HCT116 (cell line): ENCODE results near the gene PPIL6. TPM values are rescaled to one million over a fixed set of nuclear protein-coding genes. Genes with fewer than 3 reads are reported as not detected.

Experiments
- ATAC-seq: fragments of 200-7000 bp; cut with Tn5 transposase; 2 replicates; pipeline ENCODE4 v1.9.1; 2020; ENCODE audit warnings: mild to moderate bottlenecking, moderate library complexity
- BruUV-seq: library from RNA; stranded (reverse); fragments of 400-500 nt; replicated peaks from 2 replicates; lab custom pipeline; 2021; lab: Mats Ljungman, UMichigan
- CTCF ChIA-PET: fragments of 300-600 bp; sonication (Branson Sonifier 250); formaldehyde crosslinking; loops from one replicate; lab custom pipeline; 2021; ENCODE audit warnings: antibody characterized with exemption; lab: Charles Lee
- POLR2A ChIA-PET: fragments of 300-600, 350-600 bp; sonication (Branson Sonifier 250); formaldehyde crosslinking; loops from one replicate; lab custom pipeline; 2021; ENCODE audit warnings: antibody characterized with exemption; lab: Charles Lee
- RAD21 ChIA-PET, 2 experiments: fragments of 300-600 bp; sonication (Branson Sonifier 250); formaldehyde crosslinking; loops; one replicate each; lab custom pipeline; 2023; ENCODE audit warnings: low total read pairs in 2 of 2; ENCODE audit not compliant: uncharacterized antibody in 2 of 2, unreplicated experiment in 2 of 2, low non-redundant PET in 1 of 2; lab: Charles Lee
- DNase-seq: peaks from one replicate; pipeline ENCODE4 v3.0.0-alpha.2; 2010; ENCODE audit warnings: low read depth, low spot score
- H2AFZ ChIP-seq: fragments of 200-600 bp; shearing (Covaris generic), sonication (generic); 2 replicates; pipeline ENCODE4 v1.6.1; 2017; ENCODE audit warnings: low read depth, mixed run types, mixed read lengths, antibody characterized with exemption, low read length; ENCODE audit not compliant: poor library complexity, severe bottlenecking
- H3K27ac ChIP-seq: 2 replicates; pipeline ENCODE4 v1.5.1; 2012; ENCODE audit warnings: low read depth, low read length
- H3K27me3 ChIP-seq: fragments of 200-600 bp; sonication (generic); 2 replicates; pipeline ENCODE4 v1.6.1; 2016; ENCODE audit warnings: mixed run types, low read length, mixed read lengths; ENCODE audit not compliant: insufficient read depth
- H3K36me3 ChIP-seq, 2 experiments: fragments of 200-500 bp in 1 of 2; fragments of 200-600 bp in 1 of 2; sonication (Bioruptor generic) in 1 of 2; sonication (generic) in 1 of 2; 2 replicates each; pipeline versions ENCODE4 v1.5.1 to v1.6.1; 2014 to 2016; ENCODE audit warnings: low read length in 2 of 2, inconsistent platforms in 1 of 2, mixed read lengths in 1 of 2, mixed run types in 1 of 2; ENCODE audit not compliant: insufficient read depth in 2 of 2, control insufficient read depth in 1 of 2
- H3K4me1 ChIP-seq, 2 experiments: fragments of 200-600 bp in 1 of 2; sonication (generic) in 1 of 2; 2 replicates each; pipeline versions ENCODE4 v1.5.1 to v1.6.1; 2012 to 2017; ENCODE audit warnings: low read length in 2 of 2, inconsistent platforms in 1 of 2, mild to moderate bottlenecking in 1 of 2, mixed read lengths in 1 of 2, mixed run types in 1 of 2, moderate library complexity in 1 of 2; ENCODE audit not compliant: insufficient read depth in 2 of 2, control insufficient read depth in 1 of 2
- H3K4me2 ChIP-seq: fragments of 200-600 bp; sonication (generic); 2 replicates; pipeline ENCODE4 v1.6.1; 2017; ENCODE audit warnings: mixed run types, low read length, mixed read lengths
- H3K4me3 ChIP-seq, 2 experiments: fragments of 200-600 bp in 1 of 2; sonication (generic) in 1 of 2; replicated peaks in 1 of 2; 2 replicates each; pipeline ENCODE4 v1.5.1; 2011 to 2016; ENCODE audit warnings: low read length in 2 of 2, control low read depth in 1 of 2, low read depth in 1 of 2, mild to moderate bottlenecking in 1 of 2, mixed read lengths in 1 of 2, mixed run types in 1 of 2
- H3K79me2 ChIP-seq: fragments of 200-600 bp; sonication (generic); 2 replicates; pipeline ENCODE4 v1.6.1; 2017; ENCODE audit warnings: mild to moderate bottlenecking, mixed run types, low read length, moderate library complexity, mixed read lengths; ENCODE audit not compliant: insufficient read depth
- H3K9ac ChIP-seq: fragments of 200-600 bp; sonication (generic); 2 replicates; pipeline ENCODE4 v1.6.1; 2016; ENCODE audit warnings: low read length, mixed read lengths
- H3K9me2 ChIP-seq: fragments of 200-600 bp; sonication (generic), shearing (Covaris generic); 2 replicates; pipeline ENCODE4 v1.6.1; 2017; ENCODE audit warnings: mixed run types, mild to moderate bottlenecking, moderate library complexity; ENCODE audit not compliant: insufficient read depth
- H3K9me3 ChIP-seq, 2 experiments: fragments of 200-500 bp in 1 of 2; fragments of 200-600 bp in 1 of 2; sonication (Bioruptor generic) in 1 of 2; sonication (generic) in 1 of 2; 2 replicates each; pipeline ENCODE4 v1.6.1; 2014 to 2017; ENCODE audit warnings: low read length in 2 of 2, mixed read lengths in 2 of 2, inconsistent platforms in 1 of 2, low read depth in 1 of 2, mild to moderate bottlenecking in 1 of 2, mixed run types in 1 of 2, moderate library complexity in 1 of 2; ENCODE audit not compliant: control insufficient read depth in 1 of 2, insufficient read depth in 1 of 2
- H4K20me1 ChIP-seq: fragments of 200-600 bp; sonication (generic), shearing (Covaris generic); 2 replicates; pipeline ENCODE4 v1.6.1; 2017; ENCODE audit warnings: mixed run types, mild to moderate bottlenecking, moderate library complexity; ENCODE audit not compliant: insufficient read depth
- ATF3 ChIP-seq: IDR thresholded peaks from 2 replicates; pipeline ENCODE4 v1.6.1; 2012
- CBX3 ChIP-seq: IDR thresholded peaks from 2 replicates; pipeline ENCODE4 v1.6.1; 2012; ENCODE audit warnings: low read depth
- CEBPB ChIP-seq: IDR thresholded peaks from 2 replicates; pipeline ENCODE4 v1.6.1; 2012; ENCODE audit warnings: low read depth
- CTCF ChIP-seq, 3 experiments: fragments of 200-600 bp in 1 of 3; sonication (generic) in 1 of 3; IDR thresholded peaks in 2 of 3; conservative IDR thresholded peaks in 1 of 3; 2 replicates each; pipeline ENCODE4 v1.5.1; 2012 to 2017; ENCODE audit warnings: low read depth in 2 of 3, low read length in 2 of 3, antibody characterized with exemption in 1 of 3, borderline replicate concordance in 1 of 3, control low read depth in 1 of 3, mild to moderate bottlenecking in 1 of 3, mixed read lengths in 1 of 3, mixed run types in 1 of 3, moderate library complexity in 1 of 3; ENCODE audit not compliant: insufficient read depth in 1 of 3
- EGR1 ChIP-seq: IDR thresholded peaks from 2 replicates; pipeline ENCODE4 v1.6.1; 2012; ENCODE audit warnings: low read depth
- EZH2phosphoT487 ChIP-seq: fragments of 200-600 bp; IDR thresholded peaks from 2 replicates; pipeline ENCODE4 v1.6.1; 2018; ENCODE audit warnings: antibody characterized with exemption, borderline replicate concordance
- JUND ChIP-seq: IDR thresholded peaks from 2 replicates; pipeline ENCODE4 v1.6.1; 2012
- MAX ChIP-seq: IDR thresholded peaks from 2 replicates; pipeline ENCODE4 v1.6.1; 2012
- POLR2AphosphoS5 ChIP-seq: IDR thresholded peaks from 2 replicates; pipeline ENCODE4 v1.6.1; 2011; ENCODE audit warnings: mild to moderate bottlenecking, low read depth, low read length, moderate library complexity
- REST ChIP-seq: IDR thresholded peaks from 2 replicates; pipeline ENCODE4 v1.6.1; 2012; ENCODE audit warnings: low read depth
- SIN3A ChIP-seq: IDR thresholded peaks from 2 replicates; pipeline ENCODE4 v1.6.1; 2012; ENCODE audit warnings: low read depth
- SP1 ChIP-seq: IDR thresholded peaks from 2 replicates; pipeline ENCODE4 v1.6.1; 2012; ENCODE audit warnings: low read depth
- SRF ChIP-seq: IDR thresholded peaks from 2 replicates; pipeline ENCODE4 v1.6.1; 2012; ENCODE audit warnings: low read depth
- TCF7L2 ChIP-seq: IDR thresholded peaks from 2 replicates; pipeline ENCODE4 v1.7.0; 2011; ENCODE audit warnings: borderline replicate concordance, inconsistent platforms; ENCODE audit not compliant: insufficient read depth, insufficient read length; ENCODE audit errors: extremely low read depth
- ZFX ChIP-seq: fragments of 450-650 bp; IDR thresholded peaks from 2 replicates; pipeline ENCODE4 v1.6.1; 2017
- intact Hi-C: fragments of 100-400 bp; cut with micrococcal nuclease; formaldehyde crosslinking; loops from 2 replicates; pipeline ENCODE4 v1.10.0; 2022
- total RNA-seq: library from RNA; stranded (reverse); gene quantifications from one replicate; pipeline ENCODE4 v1.2.1, GENCODE V29; 2021; ENCODE audit not compliant: unreplicated experiment

The PPIL6 gene
- total RNA-seq, 1 experiment from 2014 or later = 3.3 TPM

GRCh38 chr6:109347779-109348178 lies 92.6 kb downstream of the PPIL6 start:
- Histone ChIP-seq H3K4me1 (peaks cover 6 to 11% of the 10 kb centered on the region in 2 experiments; a peak in 2 of 4 replicates), H3K9me2 (no peaks in the 10 kb centered on the region), H3K9me3 (no peaks in the 10 kb centered on the region), H3K27me3 (no peaks in the 10 kb centered on the region), H3K9ac (no peak overlapping the region), H3K4me3 (no peak overlapping the region), H2AFZ (no peak overlapping the region), H3K79me2 (no peaks in the 10 kb centered on the region), H3K27ac (no peak overlapping the region), H4K20me1 (no peaks in the 10 kb centered on the region), H3K36me3 (no peaks in the 10 kb centered on the region), H3K4me2 (no peak overlapping the region)
- ChIA-PET POLR2A (no interaction called here), CTCF (no interaction called here), RAD21 (no interaction called here)
- intact Hi-C loops = no loop called here
- BruUV-seq = no TSS peak
- TF ChIP-seq EZH2phosphoT487 (no peak), SRF (no peak), TCF7L2 (no peak), JUND (no peak), ZFX (no peak), SP1 (no peak), SIN3A (no peak), ATF3 (no peak), EGR1 (no peak), REST (no peak), CTCF (IDR thresholded peaks at IDR 0.05 in 2 of 3, conservative IDR thresholded peaks at IDR 0.05 in 1 of 3; ENCODE audit: borderline replicate concordance in 1 of 3, insufficient read depth in 1 of 3, low read depth in 2 of 3, low read length in 2 of 3) (no peak), MAX (no peak), POLR2AphosphoS5 (no peak), CBX3 (no peak), CEBPB (no peak)
- no peak for DNase-seq
- ATAC-seq = no peak
